Measurements from ENCODE around the gene LRP1. TPM values are rescaled to one million over a fixed set of nuclear protein-coding genes. Genes with fewer than 3 reads are reported as not detected.

The LRP1 gene
- total and polyA plus RNA-seq, 2 of the 13 experiments (the other 11 are each of a cell fraction or from before 2014, with no cell fraction given) = 14.7 to 30.8 TPM

- TF ChIP-seq ZNF687 (CRISPR knock-in tag; IDR thresholded peaks at IDR 0.05) (peak; percentile 41), ZNF232 (CRISPR knock-in tag; IDR thresholded peaks at IDR 0.05; ENCODE audit: borderline replicate concordance) (no peak), SAP130 (CRISPR knock-in tag; IDR thresholded peaks at IDR 0.05; ENCODE audit: low read depth) (0 out of 2 replicates have a peak, but pooled peaks have one; percentile 8), HIC2 (CRISPR knock-in tag; IDR thresholded peaks at IDR 0.05; ENCODE audit: low read depth) (no peak), PATZ1 (CRISPR knock-in tag; IDR thresholded peaks at IDR 0.05) (peak; percentile 56), NFE2L2 (IDR thresholded peaks at IDR 0.05; ENCODE audit: low read length) (no peak), DNMT1 (CRISPR knock-in tag; IDR thresholded peaks at IDR 0.05) (no peak), KDM5A (IDR thresholded peaks at IDR 0.05; ENCODE audit: borderline replicate concordance, low read length) (no peak; the same call in 1 of the 2 replicates), KAT8 (CRISPR knock-in tag; IDR thresholded peaks at IDR 0.05) (0 out of 2 replicates have a peak, but pooled peaks have one; percentile 16), CTCF (CRISPR knock-in tag; IDR thresholded peaks at IDR 0.05) (peak; percentile 85), E2F5 (CRISPR knock-in tag; conservative IDR thresholded peaks at IDR 0.05) (no peak), ZFP91 (CRISPR knock-in tag; IDR thresholded peaks at IDR 0.05; ENCODE audit: borderline replicate concordance) (peak; percentile 17; the same call in 1 of the 2 replicates), CSRNP1 (CRISPR knock-in tag; IDR thresholded peaks at IDR 0.05) (no peak; the same call in 1 of the 2 replicates)
These were observed 115.4 kb downstream of the LRP1 start (continued) for GRCh38 chr12:57243521-57244311.

Data from HepG2 (cell line).